ENCODE measurements around the gene SMIM30.

The SMIM30 gene

DNA sequence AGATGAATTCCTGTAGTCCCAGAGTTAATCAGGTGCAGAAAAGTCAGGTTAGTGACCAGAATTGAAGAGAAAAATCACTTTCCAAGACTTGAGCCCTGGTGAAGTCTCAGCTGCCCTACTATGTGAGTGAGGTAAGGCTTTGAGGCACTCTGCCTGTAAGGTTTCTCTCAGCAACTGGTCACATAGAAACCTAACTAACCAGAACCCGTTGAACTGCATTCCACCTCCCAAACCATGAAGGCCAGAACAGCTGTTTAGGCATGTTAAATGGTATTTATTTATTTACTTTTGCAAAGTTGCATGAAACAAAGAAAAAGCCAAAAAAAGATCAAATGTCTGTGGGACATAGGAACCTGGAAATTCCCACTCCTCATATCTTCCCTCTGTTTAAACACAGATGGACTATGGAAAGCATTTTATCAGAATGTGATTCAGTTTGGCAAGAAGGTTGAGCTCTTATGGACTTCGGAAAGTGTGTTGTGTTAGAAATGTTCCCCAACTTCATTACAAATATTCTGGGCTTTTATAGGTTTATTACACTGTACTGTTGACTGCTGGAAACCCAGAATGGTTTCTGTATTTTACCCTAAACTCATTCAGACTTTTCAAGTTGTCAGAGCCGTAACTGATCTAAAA is 19.0 kb downstream of the SMIM30 start:
- no peak for DNase-seq

DNA sequence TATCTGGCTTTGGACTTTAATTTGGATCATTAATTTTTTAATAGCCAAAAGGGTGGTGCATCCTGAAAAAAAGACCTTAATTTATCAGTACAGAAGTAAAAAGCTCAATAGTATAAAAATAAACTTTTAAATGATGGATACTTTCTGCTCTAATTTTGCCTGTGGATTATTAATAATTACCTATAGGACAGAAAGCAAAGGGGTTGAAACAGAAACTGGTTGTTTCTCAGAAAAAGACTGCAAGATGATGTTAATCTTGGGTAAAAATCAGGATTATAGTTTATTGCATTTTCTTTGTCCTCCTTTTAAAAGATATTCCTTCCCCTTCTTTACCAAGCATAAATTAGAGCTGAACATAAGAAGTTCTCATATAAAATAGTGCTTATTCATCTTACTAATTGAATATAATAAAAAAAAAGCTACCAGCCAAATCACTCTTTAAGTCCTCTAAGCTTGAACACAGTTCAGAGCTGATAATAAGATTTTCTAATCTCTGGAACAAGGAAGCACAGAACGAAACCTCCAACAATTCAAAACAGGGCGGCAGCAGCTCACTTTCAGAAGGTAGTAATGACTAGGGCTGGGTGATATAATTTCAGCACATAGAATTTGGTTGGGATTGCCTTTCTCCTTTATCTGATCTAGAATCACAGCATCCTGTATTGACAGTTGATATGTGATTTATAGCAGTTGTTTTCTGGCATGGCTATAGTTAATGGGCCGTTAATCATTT is 23.7 kb downstream of the SMIM30 start:
- no peak for DNase-seq

DNA sequence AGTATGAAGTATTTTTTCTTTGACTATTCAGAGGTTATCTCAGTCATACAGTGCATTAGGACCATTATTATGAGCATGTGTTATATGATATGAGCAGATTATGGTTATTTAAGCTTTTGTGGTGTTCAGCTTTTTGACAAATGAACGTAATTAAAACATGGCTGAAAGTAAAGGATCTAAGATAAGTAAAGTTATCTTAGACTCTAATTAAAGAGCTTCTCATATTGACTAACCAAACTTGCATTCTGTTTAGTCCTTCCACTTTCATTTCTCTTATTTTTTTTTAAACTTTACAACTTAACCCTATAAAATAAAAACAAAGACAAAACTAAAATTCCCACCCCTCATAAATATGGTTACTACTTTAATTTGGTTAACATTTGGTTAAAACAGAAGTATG is 24.8 kb downstream of the SMIM30 start:
- DNase-seq: no peak

DNA sequence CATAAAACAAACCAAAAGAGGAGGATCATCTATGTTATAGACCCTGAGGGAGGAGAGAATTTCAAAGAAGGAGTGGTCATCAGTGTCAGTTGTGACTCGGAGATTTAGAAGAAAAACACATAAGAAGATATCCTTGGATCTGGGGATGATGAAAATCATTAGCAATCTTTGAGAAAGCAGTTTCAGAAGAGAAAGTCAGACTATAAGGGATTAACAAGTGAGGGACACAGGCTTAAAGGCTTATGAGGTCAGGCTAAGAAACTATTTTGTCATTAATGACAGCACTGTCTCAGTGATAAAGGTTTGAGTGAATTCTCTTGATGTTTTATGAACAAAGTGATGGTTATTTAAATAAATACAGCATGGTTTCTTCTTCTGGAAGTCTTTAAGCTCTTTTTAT is 25.6 kb downstream of the SMIM30 start:
- DNase-seq: no peak

DNA sequence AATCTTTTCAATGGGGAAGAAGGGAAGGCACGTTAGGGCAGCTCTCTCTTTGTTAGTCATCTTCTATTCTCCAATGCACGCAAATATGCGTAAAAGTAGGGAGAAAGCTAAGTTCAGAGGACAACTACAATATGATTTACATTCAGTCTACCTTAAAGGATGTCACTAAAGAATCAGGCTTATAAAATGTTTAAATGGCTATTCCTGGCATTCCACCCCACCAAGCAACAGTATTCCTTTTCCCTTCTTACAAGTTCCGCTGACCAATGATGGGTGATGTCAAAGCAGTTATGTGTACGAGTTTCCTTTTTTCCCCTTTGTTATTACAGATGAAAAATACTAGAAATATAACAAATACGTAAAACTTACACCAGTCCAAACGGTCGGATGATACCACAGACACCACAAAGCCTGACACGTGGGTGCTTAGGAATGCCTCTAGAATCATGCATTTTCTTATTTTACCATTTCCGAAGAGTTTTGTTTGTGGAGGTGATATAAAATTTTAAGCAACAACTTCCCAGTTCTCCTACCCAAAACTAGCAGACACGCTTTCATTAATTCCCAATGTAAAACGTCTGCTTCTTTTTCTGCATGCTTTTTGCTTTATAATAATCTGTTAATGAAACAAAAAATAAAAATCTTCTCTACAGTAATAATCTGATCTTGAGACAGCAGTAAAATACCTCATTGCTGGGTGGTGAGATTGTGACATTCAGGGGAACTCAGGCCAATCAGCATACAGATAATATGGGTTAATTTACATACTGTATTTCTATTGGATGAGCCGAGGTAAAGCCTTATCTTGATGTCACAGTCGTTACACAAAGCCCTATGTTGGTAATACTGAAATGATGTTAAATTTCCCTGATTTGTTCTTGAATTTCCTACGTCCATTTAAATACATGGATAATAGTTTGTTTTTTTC is 31.0 kb downstream of the SMIM30 start:
- DNase-seq: no peak

DNA sequence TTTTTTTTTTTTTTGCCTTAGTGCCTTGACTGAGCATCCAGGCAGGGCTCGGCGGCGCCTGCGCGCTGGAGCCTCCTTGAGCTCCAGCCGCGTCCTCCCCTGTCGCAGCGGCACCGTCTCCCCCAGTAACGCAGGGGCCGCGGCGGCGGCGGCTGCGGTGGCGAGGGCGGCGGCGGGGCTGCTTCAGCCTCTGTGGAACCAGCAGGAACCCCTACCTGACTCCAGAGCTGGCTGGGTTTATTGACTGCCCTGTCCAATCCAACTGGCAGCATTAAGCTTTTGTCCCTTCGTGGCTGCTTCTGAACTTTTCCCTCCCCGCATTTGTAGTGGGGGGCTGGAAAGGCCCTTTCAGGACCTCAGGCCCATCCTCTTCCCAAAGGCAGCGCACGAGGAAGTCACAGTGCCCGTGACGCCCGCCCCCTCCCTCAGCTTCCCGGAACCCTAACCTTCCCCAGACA is 31.9 kb downstream of the SMIM30 start, which contains the start of gene GPR85:
GPR85 (minus strand) TSS at position 397 of the 458 bp plus-strand sequence. CDS start 2,106 bp downstream, outside the sequence.
- peak; percentile 6 for DNase-seq

DNA sequence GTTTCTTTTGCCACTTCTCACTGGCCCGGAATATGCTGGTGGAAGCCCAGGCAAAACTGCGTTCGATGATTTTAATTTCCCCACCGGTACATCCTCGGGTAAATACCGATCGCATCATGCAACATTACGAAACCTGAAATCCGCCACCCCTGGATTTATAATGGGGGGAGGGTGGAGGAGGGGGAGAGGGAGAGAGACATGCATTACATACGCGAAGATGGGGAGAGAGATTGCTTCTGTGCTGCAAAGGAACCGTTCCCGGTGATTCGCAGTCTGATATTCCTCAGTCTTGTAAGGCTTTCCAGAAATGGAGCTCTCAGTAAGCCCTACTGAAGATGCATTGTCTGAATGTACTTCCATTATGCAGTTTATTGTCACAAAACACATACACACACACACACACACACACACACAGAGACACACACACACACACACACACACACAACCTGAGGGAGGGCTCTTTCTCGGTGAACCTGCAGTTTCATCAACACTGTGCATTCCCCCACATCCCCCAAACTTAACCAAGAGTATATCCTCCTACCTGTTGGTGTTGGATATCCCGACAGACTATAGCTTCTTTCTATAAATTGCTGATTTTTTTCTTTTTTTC is 32.5 kb downstream of the SMIM30 start:
- no peak for DNase-seq

DNA sequence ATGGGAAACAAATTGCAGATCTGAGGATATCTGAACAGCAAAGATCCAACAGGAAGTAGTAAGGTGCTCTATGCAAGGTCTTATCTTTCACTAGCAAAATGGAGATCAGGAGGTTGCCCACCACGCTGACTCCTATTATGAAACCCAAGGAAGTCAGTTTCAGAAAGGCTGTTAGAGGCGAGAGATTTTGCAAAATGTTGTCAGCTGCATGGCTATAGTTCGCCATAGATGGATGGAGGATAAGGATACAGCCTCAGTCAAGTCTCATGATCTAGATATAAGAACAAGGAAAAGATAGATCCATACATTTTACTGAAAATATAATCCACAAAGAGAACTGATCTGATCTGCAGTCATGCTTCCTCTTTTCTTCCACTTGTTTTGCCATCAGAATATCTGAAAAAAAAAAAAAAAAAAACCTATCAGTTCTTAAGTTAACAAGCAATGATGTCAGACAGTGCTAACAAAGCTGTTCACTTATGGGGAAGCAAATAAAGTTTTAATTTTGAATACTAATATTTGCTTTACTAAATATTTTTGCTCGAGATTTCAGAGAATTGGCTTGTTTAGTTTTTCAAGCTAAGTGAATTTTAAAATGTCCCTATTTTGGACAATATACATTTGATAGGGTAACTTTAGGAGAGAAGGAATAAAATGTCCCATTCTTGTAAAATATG is 33.7 kb downstream of the SMIM30 start:
- no peak for DNase-seq

DNA sequence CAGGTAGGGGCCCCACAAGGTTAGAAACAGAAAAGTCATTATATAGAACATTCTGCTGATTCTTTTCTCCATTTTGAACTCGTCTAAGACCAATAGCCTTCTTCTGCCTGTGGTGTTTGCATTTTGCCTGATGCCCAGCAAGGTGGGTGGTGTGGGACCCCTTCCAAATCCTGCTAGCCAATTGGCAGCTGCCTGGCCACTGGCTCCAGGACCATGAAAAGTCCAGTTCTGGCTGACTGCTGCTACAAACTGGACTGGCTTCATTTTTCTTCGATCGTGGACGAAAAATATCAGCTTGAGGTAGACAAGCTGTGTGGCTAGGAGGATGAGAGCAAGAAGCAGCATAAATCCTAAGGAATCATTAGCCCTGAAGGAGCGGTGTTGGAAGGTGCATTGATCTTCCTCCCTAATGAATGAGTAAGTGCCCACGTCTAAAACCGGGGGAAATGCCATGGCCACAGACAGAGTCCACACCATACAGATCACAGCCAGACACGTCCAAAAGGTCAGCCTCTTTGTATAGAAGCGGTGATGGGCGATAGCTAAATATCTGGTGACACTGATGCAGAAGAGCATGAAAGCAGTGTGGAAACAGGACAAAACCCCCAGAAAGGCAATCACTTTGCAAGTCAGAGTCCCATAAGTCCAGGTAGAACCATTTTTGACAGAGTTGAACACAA is 34.4 kb downstream of the SMIM30 start:
- DNase-seq: no peak

DNA sequence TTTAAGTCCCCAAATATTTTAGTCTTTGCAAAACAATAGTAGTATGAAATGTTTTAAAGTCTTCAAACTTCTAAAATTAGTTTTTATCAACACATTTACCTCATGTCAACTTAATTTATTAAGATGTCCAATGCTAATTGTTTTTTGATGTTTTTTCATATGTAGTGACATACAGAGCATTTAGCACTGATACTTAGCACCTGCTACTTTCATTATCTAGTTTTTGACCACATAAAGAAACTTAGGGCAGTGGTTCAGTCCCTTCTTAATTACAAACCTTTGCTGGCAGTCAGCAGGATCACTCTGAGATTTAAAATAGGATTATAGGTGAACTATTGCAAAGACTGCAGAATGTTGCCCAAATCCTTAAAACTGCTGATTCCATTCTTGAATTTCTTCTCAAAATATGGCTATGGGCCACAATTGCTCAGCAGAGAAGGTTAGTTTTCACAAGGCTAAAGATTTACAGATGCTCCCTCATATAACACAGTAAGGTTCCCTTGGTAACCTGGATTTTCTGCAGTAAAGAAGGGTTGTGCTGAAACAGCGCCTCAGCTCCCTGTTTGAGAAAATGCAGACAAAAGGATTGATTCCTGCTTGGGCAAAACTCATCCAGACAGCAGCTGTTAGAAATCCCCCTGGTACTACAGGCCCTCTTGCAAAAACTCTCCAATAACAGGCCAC is 35.1 kb downstream of the SMIM30 start:
- DNase-seq: no peak

DNA sequence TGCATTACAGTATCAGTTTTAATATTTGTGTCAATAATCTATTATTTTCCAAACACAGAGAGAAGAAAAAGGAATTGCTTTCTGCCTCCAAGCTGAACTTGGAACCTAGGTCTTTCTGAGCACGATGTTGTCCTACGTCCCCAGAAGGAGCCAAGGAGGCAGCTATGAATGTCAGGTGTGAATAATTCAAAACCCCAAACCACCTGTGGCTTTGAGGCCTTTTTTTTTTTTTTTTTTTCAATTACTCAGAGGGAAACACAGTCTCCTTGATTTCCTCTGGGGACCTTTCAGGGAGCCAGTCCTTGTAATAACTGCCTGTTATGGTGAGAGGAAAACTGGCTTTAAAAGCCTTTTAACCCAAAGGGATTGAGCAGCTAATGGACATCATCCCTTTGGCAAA is 40.0 kb downstream of the SMIM30 start:
- no peak for DNase-seq

DNA sequence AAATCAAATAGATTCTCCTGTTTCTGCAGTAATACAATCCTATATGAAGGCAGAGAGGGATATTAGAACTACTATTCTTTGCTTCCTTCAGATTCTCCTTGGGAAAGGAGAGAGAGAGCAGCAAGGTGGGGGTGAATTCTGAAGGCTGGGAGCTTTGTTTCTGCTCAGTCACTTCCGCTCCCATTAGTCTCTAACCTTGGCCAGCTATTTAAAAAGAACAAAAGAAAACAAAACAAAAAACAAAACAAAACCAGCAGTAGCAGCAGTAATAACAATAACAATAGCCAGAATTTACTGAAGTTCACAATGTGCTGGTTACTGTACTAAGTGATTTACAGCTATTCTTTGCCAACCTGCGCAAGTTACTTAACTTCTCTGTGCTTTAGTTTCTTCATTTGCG is 41.7 kb downstream of the SMIM30 start:
- DNase-seq: no peak

DNA sequence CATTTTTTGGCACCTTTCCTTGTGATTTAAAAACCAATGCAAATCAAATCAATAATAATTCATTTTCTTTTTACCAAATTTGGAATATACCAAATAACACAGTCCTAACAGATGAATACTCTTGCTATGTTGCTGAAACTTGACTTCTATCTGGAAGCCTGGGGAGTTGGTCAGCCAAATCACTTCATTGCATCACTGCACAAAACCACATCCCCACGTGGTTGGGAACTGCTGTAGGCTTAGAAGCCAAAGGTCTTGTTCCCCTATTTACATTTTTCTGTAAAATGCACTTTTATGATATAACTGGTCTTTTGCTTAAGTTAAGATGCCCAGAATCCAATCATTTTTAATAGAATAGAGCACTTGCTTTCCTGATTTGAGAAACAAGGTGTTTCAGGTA is 46.9 kb downstream of the SMIM30 start:
- peak; percentile 15 for DNase-seq

All from CD4-positive, alpha-beta T cell treated with Interferon gamma for 1 hour (primary cell).